PC-3 (cell line): ENCODE data around the gene CCDC87.

Experiments
- EZH2phosphoT487 ChIP-seq: fragments of 300-600 bp; sonication (generic); IDR thresholded peaks from 2 replicates; pipeline ENCODE4 v1.6.1; 2018; ENCODE audit warnings: mild to moderate bottlenecking, antibody characterized with exemption, low read length, borderline replicate concordance
- TF ChIP-seq, protein P1 (sequence below): fragments of 300-600 bp; sonication (generic); conservative IDR thresholded peaks from 2 replicates; pipeline ENCODE4 v1.5.1; 2017; ENCODE audit warnings: antibody characterized with exemption, low read depth, mild to moderate bottlenecking, low read length

DNA sequence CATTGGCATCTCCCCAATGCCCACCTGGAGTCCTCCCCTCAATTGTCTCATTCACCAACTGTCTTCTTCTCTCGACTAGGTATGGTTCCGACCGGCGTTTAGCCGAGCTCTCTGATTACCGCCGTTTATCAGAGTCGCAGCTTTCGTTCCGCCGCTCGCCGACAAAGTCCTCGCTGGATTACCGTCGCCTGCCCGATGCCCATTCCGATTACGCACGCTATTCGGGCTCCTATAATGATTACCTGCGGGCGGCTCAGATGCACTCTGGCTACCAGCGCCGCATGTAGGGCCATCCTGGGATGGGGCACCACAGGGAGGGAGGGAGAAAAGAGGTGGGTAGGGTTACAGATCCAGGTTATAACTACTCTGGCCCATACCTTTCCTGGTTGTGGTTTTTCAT is 33.5 kb upstream of the CCDC87 start:
- TF ChIP-seq, protein P1, sequence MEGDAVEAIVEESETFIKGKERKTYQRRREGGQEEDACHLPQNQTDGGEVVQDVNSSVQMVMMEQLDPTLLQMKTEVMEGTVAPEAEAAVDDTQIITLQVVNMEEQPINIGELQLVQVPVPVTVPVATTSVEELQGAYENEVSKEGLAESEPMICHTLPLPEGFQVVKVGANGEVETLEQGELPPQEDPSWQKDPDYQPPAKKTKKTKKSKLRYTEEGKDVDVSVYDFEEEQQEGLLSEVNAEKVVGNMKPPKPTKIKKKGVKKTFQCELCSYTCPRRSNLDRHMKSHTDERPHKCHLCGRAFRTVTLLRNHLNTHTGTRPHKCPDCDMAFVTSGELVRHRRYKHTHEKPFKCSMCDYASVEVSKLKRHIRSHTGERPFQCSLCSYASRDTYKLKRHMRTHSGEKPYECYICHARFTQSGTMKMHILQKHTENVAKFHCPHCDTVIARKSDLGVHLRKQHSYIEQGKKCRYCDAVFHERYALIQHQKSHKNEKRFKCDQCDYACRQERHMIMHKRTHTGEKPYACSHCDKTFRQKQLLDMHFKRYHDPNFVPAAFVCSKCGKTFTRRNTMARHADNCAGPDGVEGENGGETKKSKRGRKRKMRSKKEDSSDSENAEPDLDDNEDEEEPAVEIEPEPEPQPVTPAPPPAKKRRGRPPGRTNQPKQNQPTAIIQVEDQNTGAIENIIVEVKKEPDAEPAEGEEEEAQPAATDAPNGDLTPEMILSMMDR, result no peak
- no peak for TF ChIP-seq EZH2phosphoT487
